Measurements from ENCODE around the gene HPS1.

DNA sequence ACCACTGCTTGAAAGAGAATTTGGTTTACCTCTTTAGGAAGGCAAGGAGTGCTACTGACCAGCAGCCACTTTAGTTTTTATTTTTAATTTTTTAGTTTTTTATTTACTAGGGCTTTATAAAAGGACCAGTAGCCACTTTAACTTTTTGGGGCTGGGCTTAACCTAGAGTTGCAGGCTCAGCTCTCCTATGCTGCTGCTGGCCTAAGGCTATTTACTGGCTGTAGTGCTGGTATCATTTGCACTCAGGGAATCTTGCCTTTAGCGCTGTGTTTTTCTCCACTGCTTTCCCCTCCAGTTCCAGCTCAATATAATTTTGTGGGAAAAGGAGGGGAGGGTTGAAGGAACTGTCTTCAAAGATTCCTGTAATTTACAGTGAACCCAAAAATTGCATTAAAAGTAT, 13.4 kb downstream of the HPS1 start:
- TF ChIP-seq POLR2A (IDR thresholded peaks at IDR 0.05; ENCODE audit: low read depth, low read length) (no peak), POLR2AphosphoS5 (IDR thresholded peaks at IDR 0.05; ENCODE audit: low read depth, low read length) (no peak), TAF1 (IDR thresholded peaks at IDR 0.05; ENCODE audit: low read depth, low read length) (no peak)
